Subcutaneous preadipocyte (primary cell): ENCODE data around the gene NTNG1. TPM values are rescaled to one million over a fixed set of nuclear protein-coding genes. Genes with fewer than 3 reads are reported as not detected.

Source experiments
- small RNA-seq: library from RNA; depleted of rRNA; stranded (forward); fragments of <200 nt; gene quantifications from one replicate; pipeline ENCODE3, GENCODE V24; 2012
- total RNA-seq: library from RNA; depleted of rRNA; stranded (reverse); fragments of >200 nt; gene quantifications from 2 replicates; pipeline ENCODE4 v1.2.3, GENCODE V29; 2012

Gene NTNG1
- 11.4 and 12.7 TPM in 2 replicates for total RNA-seq

GRCh38 chr1:107140703-107141490 lies at the start of gene NTNG1:
NTNG1 (plus strand) TSS chr1:107141039.

Small RNA genes within 50 kb of the gene (small RNA-seq; reads per million reads assigned to genes)
- gene AC114491.1 = 0.11 reads per million

Other genes with a start within 250 kb of the NTNG1 start
- 16.5 and 28.2 TPM in 2 replicates for gene PRMT6, start 84.4 kb upstream of the NTNG1 start, total RNA-seq